Measurements from ENCODE around the gene OSBP2. TPM values are rescaled to one million over a fixed set of nuclear protein-coding genes. Genes with fewer than 3 reads are reported as not detected.

The OSBP2 gene
- total RNA-seq, 2 experiments from 2014 or later: 0.58 to 0.72 TPM

DNA sequence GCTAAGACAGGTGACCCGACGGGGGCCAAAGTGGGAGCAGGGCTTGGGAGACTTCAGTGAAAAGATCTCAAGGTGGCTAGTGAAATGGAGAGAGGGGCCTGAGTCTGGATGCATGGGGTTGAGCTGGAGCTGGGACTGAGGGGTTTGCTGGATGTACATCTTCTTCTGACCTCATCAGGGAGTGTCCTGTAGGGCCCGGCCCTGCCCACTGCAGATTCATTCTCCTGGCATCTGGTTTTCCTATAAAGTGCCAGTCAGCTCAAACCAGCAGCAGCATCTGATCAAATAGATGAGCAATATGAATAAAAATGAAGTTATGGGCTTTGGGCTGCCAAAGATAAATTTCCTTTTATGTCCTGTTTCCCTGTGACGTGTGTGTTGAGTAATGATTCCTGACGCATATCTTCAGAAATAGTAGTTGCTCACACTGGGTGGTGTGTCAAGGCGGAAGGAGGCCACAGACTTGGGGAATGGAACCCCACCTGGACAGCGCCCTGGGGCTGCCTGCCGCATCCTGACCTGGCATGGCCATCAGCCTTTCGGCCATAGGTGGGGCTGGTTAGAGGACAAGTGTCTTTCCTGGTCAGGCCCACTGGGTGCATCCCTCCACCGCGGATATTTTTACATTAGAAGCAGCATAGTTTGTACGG is 135.4 kb downstream of the OSBP2 start:
- intact Hi-C loops (cut with micrococcal nuclease): no loop called here
- DNase-seq: no peak
- TF ChIP-seq, protein P1, sequence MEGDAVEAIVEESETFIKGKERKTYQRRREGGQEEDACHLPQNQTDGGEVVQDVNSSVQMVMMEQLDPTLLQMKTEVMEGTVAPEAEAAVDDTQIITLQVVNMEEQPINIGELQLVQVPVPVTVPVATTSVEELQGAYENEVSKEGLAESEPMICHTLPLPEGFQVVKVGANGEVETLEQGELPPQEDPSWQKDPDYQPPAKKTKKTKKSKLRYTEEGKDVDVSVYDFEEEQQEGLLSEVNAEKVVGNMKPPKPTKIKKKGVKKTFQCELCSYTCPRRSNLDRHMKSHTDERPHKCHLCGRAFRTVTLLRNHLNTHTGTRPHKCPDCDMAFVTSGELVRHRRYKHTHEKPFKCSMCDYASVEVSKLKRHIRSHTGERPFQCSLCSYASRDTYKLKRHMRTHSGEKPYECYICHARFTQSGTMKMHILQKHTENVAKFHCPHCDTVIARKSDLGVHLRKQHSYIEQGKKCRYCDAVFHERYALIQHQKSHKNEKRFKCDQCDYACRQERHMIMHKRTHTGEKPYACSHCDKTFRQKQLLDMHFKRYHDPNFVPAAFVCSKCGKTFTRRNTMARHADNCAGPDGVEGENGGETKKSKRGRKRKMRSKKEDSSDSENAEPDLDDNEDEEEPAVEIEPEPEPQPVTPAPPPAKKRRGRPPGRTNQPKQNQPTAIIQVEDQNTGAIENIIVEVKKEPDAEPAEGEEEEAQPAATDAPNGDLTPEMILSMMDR (IDR thresholded peaks at IDR 0.05): no peak
- peaks cover 11% of the 10 kb centered on the region for H3K4me1 Mint-ChIP-seq (ENCODE audit: low read depth)
- POLR2A ChIA-PET: no interaction called here
- no peaks in the 10 kb centered on the region for H3K36me3 Mint-ChIP-seq (ENCODE audit: low read depth)
- H3K9me3 Mint-ChIP-seq: no peaks in the 10 kb centered on the region
- no peak overlapping the region for H3K27ac Mint-ChIP-seq
- ATAC-seq: no peak
- H3K4me3 Mint-ChIP-seq: no peak overlapping the region
- H3K27me3 Mint-ChIP-seq: peaks cover 4% of the 10 kb centered on the region
- CTCF ChIA-PET: no interaction called here

DNA sequence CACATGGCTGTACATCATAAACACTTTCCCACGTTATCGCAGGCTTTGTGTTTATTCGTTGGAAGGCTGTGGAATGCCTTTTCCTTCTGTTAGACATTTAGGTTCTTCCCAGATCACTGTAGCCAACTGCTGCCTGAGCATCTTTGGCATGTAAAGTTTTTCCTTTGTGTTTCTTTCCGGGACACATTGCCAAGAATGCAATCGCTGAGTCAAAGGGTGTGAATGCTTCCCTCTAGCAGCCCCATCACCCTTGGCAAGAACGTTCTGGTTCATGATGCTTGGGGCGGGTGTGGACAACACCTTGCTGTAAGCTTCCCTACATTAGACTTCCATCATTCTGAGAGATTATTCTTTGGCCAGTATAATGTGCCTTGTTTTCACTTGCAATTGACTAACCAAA is 136.2 kb downstream of the OSBP2 start:
- Mint-ChIP-seq H3K36me3 (ENCODE audit: low read depth) (no peaks in the 10 kb centered on the region), H3K4me3 (no peak overlapping the region)

DNA sequence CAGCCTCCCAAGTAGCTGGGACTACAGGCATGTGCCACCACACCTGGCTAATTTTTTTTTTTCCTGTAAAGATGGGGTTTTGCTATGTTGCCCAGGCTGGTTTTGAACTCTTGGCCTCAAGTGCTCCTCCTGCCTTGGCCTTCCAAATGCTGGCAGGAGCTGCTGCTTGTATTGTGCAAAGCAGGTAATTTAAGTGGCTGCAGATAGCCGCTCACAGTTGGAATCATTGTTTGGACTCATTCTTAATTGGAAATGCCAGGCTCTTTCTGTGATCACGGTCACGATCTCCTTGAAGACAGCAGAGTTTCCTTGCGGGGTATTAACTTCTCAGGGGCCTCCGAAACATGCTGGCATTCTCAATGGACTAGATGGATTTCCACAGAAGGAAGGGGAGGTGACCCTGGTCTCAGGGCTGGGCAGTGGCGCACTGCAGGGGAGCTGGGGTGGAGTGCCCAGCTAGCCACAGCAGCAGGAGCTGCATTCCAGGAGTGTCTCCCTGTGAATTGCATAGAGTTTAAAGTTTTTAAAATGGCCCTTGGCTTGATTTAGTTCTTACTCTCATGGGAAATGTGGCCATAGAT is 137.8 kb downstream of the OSBP2 start:
- Mint-ChIP-seq H3K36me3 (ENCODE audit: low read depth) (no peaks in the 10 kb centered on the region), H3K27me3 (peaks cover 4% of the 10 kb centered on the region), H3K27ac (no peak overlapping the region), H3K4me1 (ENCODE audit: low read depth) (peaks cover 1% of the 10 kb centered on the region), H3K4me3 (no peak overlapping the region), H3K9me3 (no peaks in the 10 kb centered on the region)
- ChIA-PET POLR2A (interaction anchor here (0.6 kb wide), 1 partner anchor 40 kb away, joined by 4 read pairs; no protein-coding TSS in a partner anchor), CTCF (interaction anchor here (1.0 kb wide), 1 partner anchor 68 kb away, joined by 3 read pairs; no protein-coding TSS in a partner anchor)
- DNase-seq: no peak
- TF ChIP-seq, protein P1 (IDR thresholded peaks at IDR 0.05): no peak
- no peak for ATAC-seq
- intact Hi-C loops (cut with micrococcal nuclease): no loop called here

More for the DNA sequence above, 136.2 kb downstream of the OSBP2 start:
- H3K27me3 Mint-ChIP-seq: no peaks in the 10 kb centered on the region
- intact Hi-C loops (cut with micrococcal nuclease): no loop called here
- peaks cover 11% of the 10 kb centered on the region for H3K4me1 Mint-ChIP-seq (ENCODE audit: low read depth)
- DNase-seq (no peak), ATAC-seq (no peak)
- TF ChIP-seq, protein P1 (IDR thresholded peaks at IDR 0.05): no peak
- H3K27ac Mint-ChIP-seq: no peak overlapping the region
- CTCF ChIA-PET: no interaction called here
- no peaks in the 10 kb centered on the region for H3K9me3 Mint-ChIP-seq
- POLR2A ChIA-PET: no interaction called here

DNA sequence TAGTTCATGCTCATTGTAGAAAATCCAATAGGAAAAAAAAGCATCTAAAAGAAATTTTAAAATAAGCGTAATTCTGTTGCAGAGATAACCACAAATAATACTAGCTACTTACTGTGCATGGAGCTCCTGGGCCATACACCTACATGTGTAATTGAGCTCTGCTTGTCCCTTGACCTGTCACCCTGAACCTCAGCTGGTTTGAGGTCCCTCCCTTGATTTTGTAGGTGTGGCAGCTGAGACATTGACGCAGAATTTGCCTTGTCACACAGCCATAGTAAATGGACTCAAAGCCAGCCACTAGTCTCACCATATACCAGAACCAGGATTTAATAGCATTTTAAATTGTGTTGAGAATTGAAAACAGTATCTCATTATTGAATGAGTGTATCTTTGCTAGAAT is 138.6 kb downstream of the OSBP2 start:
- Mint-ChIP-seq H3K27ac (no peak overlapping the region), H3K9me3 (peaks cover 3% of the 10 kb centered on the region), H3K4me3 (no peak overlapping the region), H3K36me3 (ENCODE audit: low read depth) (no peaks in the 10 kb centered on the region), H3K27me3 (peaks cover 4% of the 10 kb centered on the region), H3K4me1 (ENCODE audit: low read depth) (no peaks in the 10 kb centered on the region)
- POLR2A ChIA-PET: no interaction called here
- intact Hi-C loops (cut with micrococcal nuclease): no loop called here
- TF ChIP-seq, protein P1 (IDR thresholded peaks at IDR 0.05): no peak
- DNase-seq: no peak
- ATAC-seq: no peak
- CTCF ChIA-PET: no interaction called here

DNA sequence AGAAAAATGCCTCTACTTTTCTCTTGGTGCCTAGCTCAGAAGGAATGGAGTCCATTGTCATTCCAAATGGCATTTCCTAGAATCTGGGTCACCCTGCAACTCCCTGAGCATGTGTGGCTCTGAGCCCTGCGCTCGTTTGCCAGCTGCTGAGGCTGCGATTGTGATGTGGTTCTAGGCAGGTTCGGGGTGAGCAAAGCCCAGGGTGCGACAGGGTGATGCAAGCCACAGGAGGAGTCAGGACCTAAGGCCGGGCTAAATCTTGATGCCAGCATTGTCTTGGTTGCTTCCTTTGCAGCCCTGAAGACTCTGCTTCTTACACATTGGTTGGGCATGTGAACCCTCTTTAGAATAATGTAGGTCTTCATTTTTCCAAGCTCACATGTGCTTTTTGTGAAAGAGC is 142.9 kb downstream of the OSBP2 start:
- H3K4me1 Mint-ChIP-seq (ENCODE audit: low read depth): no peaks in the 10 kb centered on the region
- H3K36me3 Mint-ChIP-seq (ENCODE audit: low read depth): no peaks in the 10 kb centered on the region
- intact Hi-C loops (cut with micrococcal nuclease): no loop called here
- H3K27ac Mint-ChIP-seq: no peak overlapping the region
- H3K27me3 Mint-ChIP-seq: peaks cover 5% of the 10 kb centered on the region
- H3K4me3 Mint-ChIP-seq: no peak overlapping the region
- H3K9me3 Mint-ChIP-seq: peaks cover 4% of the 10 kb centered on the region
- ChIA-PET CTCF (no interaction called here), POLR2A (no interaction called here)
- DNase-seq: no peak
- ATAC-seq: no peak
- TF ChIP-seq, protein P1 (IDR thresholded peaks at IDR 0.05): no peak

Measured in activated CD8-positive, alpha-beta T cell treated with anti-CD3 and anti-CD28 coated beads for 36 hours (primary cell).